ENCODE measurements around the gene ZNF300. TPM values are rescaled to one million over a fixed set of nuclear protein-coding genes. Genes with fewer than 3 reads are reported as not detected.
"Not testable (repeated sequence)": the region's sequence is repeated elsewhere in the genome, so short reads cannot be mapped to it uniquely, and the experiment has no call there.

The ZNF300 gene
- under 1 TPM; 0.71 to 0.74 TPM for total RNA-seq

GRCh38 chr5:150904479-150905311 lies at the start of gene ZNF300:
TSS of gene ZNF300 (minus strand) at chr5:150904980. CDS start at chr5:150903155, 1,825 bp downstream.
- ChIA-PET POLR2A (no interaction called here), CTCF (no interaction called here)

GRCh38 chr5:150948539-150948938 lies 43.8 kb upstream of the ZNF300 start:
- CTCF ChIA-PET: no interaction called here
- POLR2A ChIA-PET: interaction anchor here (0.5 kb wide), 1 partner anchor 14 kb away, joined by 4 read pairs; no protein-coding TSS in a partner anchor

- CTCF ChIA-PET: no interaction called here
- POLR2A ChIA-PET: no interaction called here
Observed at GRCh38 chr5:150946351-150946905, 41.6 kb upstream of the ZNF300 start.

GRCh38 chr5:150945947-150946346 lies 41.2 kb upstream of the ZNF300 start:
- POLR2A ChIA-PET: no interaction called here
- CTCF ChIA-PET: no interaction called here

- ChIA-PET POLR2A (no interaction called here), CTCF (no interaction called here)
Observed at GRCh38 chr5:150945486-150945885, 40.7 kb upstream of the ZNF300 start.

DNA sequence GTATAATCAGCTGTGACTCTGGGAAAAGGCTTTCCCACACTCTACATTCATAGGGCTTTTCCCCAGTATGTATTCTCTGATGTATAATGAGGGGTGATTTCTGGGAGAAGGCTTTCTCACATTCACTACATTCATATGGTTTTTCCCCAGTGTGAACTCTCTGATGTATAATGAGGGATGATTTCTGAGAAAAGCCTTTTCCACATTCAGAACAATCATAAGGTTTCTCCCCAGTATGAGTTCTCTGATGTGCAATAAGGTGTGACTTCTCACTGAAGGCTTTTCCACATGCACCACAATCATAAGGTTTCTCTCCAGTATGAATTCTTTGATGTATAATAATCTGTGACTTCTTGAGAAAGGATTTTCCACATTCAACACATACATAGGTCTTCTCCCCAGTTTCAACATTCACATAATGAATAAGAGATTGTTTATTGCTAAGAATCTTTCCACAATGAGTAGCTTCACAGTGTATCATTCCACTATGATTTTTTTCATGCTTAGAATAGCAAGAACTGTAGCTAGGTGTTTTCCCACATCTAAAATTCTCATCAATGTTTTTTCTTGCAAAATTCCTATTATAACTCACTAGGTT lies 26.7 kb upstream of the ZNF300 start:
- ChIA-PET POLR2A (no interaction called here), CTCF (no interaction called here)

- ChIA-PET POLR2A (no interaction called here), CTCF (no interaction called here)
Observed at GRCh38 chr5:150918613-150919012, 13.8 kb upstream of the ZNF300 start.

DNA sequence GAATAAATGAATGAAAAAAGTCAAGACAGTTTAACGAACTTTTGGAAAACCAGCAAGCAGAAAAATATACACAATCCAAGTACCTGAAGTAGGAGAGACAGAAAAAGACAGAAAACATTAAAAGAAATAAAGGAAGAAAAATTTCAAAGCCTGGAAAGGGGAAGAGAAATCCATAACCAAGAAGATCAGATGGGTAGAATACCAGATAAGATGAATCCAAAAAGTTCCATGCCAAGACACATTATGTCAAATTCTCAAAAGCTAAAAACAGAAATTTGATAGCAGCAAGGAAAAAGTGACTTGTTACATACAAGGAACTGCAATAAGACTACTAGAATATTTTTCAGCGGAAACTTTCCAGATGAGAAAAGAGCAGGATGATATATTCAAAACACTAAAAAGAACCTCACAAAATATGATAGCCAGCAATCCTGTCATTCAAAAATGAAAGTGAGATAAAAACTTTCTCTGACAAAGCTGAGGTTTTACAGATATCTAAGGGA lies 7.6 kb upstream of the ZNF300 start:
- CTCF ChIA-PET: no interaction called here
- POLR2A ChIA-PET: no interaction called here

- POLR2A ChIA-PET: no interaction called here
- CTCF ChIA-PET: no interaction called here
Observed at GRCh38 chr5:150905312-150905683, 518 bp upstream of the ZNF300 start.

GRCh38 chr5:150901446-150901845 lies 3.3 kb downstream of the ZNF300 start:
- POLR2A ChIA-PET: no interaction called here

GRCh38 chr5:150895431-150896428 lies 9.1 kb downstream of the ZNF300 start:
- ChIA-PET CTCF (no interaction called here), POLR2A (no interaction called here)

More at GRCh38 chr5:150901446-150901845, 3.3 kb downstream of the ZNF300 start:
- CTCF ChIA-PET: no interaction called here

DNA sequence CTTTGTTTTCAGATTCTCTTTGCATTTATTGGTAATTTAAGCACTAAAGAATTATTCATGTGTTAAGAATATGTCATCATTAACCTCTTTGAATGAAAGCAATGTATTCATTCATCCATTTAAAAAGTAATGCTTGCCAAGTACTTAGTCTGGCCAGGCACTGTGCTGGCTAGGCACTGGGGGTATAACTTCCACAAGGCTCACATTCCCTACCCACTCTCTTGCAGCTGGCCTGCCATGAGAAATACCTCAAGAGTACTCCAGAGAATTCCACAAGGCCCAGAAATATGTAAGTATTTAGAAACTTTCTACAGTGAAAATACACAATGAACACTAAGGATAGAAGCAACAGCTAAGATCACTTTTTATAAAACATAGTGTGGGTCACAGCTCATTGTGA lies 25.4 kb downstream of the ZNF300 start:
- POLR2A ChIA-PET: no interaction called here

DNA sequence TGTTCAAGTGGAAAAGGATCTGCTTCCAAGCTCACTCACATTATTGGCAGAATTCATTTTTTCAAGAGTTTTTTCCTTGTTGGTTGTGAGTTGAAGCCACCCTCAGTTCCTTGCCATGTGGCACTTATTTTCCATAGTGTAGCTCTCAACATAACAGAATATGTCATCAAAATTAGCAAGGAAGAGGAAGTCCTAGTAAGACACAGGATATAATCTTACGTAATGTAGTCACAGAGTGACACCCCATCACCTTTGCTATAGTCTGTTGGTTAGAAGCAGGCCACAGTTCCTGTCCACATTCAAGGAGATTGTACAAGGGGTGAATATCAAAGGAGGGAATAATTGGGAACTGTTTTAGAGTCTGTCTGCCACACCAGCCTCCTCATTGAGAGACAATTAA lies 42.7 kb downstream of the ZNF300 start:
- CTCF ChIA-PET: no interaction called here
- POLR2A ChIA-PET: no interaction called here

More for the DNA sequence above, 25.4 kb downstream of the ZNF300 start:
- CTCF ChIA-PET: no interaction called here

DNA sequence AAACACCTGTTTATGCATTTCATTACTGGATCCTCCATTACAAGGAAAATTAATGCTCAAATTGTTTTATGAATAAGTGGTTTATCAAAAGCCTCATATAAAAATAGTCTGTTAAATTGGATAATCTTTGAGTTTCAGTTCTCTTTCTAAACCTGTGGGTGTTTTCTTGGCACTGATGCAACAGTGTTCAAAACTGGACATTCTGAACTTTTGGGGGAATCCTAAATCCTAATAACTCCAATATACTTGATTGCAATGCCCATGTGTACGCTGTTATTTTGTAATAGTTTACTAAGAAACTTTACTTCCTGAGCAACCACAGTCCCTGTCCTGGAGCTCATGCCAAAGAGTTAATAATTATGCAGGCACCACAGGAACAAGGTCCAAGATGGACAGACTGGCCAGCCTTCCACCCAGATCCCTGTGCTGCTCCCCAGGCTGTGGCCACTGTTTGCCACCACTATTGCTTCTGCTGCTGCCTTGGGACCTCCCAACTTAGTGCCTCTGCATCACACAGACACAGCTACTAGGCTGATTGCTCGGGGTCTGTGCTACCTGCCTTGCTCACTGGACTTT lies 44.4 kb downstream of the ZNF300 start:
- ChIA-PET POLR2A (no interaction called here), CTCF (interaction anchor here (1.1 kb wide), 1 partner anchor 14 kb away, joined by 4 read pairs; the partner anchor contains the start of gene IRGM)

DNA sequence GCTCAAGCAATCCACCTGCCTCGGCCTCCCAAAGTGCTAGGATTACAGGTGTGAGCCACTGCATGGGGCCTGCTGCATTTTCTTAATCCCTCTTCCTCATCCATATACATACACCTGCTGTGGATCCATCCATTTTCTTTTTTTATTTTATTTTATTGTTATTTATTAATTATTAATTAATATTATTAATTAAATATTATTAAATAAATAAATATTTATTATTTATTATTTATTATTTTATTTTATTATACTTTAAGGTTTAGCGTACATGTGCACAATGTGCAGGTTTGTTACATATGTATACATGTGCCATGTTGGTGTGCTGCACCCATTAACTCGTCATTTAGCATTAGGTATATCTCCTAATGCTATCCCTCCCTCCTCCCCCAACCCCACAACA lies 48.1 kb downstream of the ZNF300 start:
- CTCF ChIA-PET, POLR2A ChIA-PET: not testable (repeated sequence)

DNA sequence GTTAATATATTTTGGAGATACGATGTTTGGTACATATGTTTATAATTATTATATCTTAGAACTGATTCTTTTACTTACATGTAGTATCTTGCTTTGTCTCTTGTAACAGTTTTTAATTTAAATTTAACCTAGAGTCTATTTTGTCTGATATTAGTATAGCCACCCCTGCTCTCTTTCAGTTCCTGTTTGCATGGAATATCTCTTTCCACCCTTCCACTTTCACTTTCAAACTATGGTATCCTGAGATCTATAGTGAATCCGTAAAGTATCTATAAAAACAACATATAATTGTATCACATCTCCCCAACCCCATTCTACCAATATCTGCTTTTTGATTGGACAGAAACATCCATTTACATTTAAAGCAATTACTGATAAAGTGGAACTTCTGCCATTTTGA lies 51.2 kb downstream of the ZNF300 start:
- CTCF ChIA-PET: no interaction called here

DNA sequence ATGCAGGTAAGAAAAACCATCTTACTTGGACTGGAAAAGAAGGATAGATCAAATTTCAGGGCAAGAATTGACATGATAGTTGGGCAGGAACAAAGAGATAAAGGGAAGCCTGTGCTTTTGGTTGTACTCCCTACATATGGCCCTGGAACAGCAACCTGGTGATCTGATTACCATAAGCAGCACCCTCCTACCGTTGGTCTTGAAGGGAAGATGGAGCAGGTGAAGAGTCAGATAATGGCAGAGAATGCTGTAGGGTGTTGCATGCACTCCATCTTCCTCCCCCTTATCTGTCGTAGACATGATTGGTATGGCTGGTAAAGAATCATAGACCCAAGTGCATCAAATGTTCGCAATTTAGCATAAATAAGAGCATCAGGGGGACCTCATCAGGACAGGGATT lies 53.7 kb downstream of the ZNF300 start:
- ChIA-PET CTCF (no interaction called here), POLR2A (no interaction called here)

More for the DNA sequence above, 51.2 kb downstream of the ZNF300 start:
- POLR2A ChIA-PET: no interaction called here

DNA sequence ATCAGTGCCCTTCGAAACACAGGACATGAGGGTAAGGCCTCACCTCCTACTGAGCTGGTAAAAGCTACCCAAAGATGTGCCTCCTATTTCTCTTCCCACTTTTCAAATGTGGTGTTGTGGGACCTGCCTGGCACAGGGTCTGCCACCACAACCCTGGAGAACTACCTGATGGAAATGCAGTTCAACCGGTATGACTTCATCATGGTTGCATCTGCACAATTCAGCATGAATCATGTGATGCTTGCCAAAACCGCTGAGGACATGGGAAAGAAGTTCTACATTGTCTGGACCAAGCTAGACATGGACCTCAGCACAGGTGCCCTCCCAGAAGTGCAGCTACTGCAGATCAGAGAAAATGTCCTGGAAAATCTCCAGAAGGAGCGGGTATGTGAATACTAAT lies 56.5 kb downstream of the ZNF300 start:
- ChIA-PET CTCF (interaction anchor here (2.0 to 3.1 kb wide), 2 partner anchors 47 to 288 kb away, joined by 9 to 19 read pairs; no protein-coding TSS in a partner anchor), POLR2A (no interaction called here)

- POLR2A ChIA-PET: interaction anchor here (0.6 to 1.6 kb wide), 4 partner anchors 64 to 147 kb away, joined by 3 to 11 read pairs (median 5); partner anchors contain the start of genes RBM22 and SMIM3
- CTCF ChIA-PET: interaction anchor here (0.6 to 3.1 kb wide), 14 partner anchors 13 to 306 kb away, joined by 3 to 19 read pairs (median 4); partner anchors contain the start of genes RBM22 and SMIM3
Observed at GRCh38 chr5:150847334-150847695, 57.5 kb downstream of the ZNF300 start.
